Sigmoid colon (tissue), 4 donors: ENCODE measurements around the gene TRIML1.

ENCODE experiments used
- POLR2A ChIP-seq, 2 donors: fragments of 450-650 bp; IDR thresholded peaks; one replicate each; pipeline ENCODE4 v1.6.1; 2016; ENCODE audit warnings: antibody characterized with exemption in 2 of 2, mild to moderate bottlenecking in 2 of 2, moderate library complexity in 2 of 2
- POLR2AphosphoS5 ChIP-seq, 4 donors: sonication (generic); formaldehyde crosslinking; IDR thresholded peaks; one replicate each; pipeline ENCODE4 v1.6.1; 2017; ENCODE audit warnings: antibody characterized with exemption in 4 of 4
- TF ChIP-seq, protein P1 (sequence below), 4 experiments: fragments of 450-650 bp in 3 of 4; fragments of 200-600 bp in 1 of 4; IDR thresholded peaks; one replicate each; pipeline ENCODE4 v1.5.1; 2016 to 2019; ENCODE audit warnings: antibody characterized with exemption in 4 of 4, mild to moderate bottlenecking in 3 of 4, moderate library complexity in 2 of 4

DNA sequence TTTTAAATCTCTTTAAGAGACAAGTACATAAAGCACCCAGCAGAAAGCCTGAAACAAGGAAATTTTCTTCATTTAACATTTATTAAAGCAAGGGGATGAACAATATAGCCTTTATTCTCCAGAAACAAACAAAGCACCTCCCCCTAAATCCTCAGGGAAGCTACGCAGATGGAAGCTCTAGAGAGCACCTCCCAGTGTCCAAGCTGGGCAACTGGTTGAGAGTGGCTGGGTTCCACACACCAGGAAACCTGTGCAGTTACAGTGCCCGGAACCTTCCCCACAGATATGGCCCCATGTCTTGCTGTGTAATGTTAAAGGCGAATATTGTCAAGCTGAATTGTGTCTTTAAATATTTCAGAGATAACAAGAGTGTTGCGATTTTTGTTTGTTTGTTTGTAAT, 8.9 kb upstream of the TRIML1 start:
- TF ChIP-seq, protein P1, sequence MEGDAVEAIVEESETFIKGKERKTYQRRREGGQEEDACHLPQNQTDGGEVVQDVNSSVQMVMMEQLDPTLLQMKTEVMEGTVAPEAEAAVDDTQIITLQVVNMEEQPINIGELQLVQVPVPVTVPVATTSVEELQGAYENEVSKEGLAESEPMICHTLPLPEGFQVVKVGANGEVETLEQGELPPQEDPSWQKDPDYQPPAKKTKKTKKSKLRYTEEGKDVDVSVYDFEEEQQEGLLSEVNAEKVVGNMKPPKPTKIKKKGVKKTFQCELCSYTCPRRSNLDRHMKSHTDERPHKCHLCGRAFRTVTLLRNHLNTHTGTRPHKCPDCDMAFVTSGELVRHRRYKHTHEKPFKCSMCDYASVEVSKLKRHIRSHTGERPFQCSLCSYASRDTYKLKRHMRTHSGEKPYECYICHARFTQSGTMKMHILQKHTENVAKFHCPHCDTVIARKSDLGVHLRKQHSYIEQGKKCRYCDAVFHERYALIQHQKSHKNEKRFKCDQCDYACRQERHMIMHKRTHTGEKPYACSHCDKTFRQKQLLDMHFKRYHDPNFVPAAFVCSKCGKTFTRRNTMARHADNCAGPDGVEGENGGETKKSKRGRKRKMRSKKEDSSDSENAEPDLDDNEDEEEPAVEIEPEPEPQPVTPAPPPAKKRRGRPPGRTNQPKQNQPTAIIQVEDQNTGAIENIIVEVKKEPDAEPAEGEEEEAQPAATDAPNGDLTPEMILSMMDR (IDR thresholded peaks at IDR 0.05) = no peak
- no peak for TF ChIP-seq POLR2A (IDR thresholded peaks at IDR 0.05)
- no peak for TF ChIP-seq POLR2AphosphoS5 (IDR thresholded peaks at IDR 0.05)
